ENCODE data around the gene ASB2. TPM values are rescaled to one million over a fixed set of nuclear protein-coding genes. Genes with fewer than 3 reads are reported as not detected.

ASB2 gene
- total RNA-seq, 1 experiment from 2014 or later: not detected

DNA sequence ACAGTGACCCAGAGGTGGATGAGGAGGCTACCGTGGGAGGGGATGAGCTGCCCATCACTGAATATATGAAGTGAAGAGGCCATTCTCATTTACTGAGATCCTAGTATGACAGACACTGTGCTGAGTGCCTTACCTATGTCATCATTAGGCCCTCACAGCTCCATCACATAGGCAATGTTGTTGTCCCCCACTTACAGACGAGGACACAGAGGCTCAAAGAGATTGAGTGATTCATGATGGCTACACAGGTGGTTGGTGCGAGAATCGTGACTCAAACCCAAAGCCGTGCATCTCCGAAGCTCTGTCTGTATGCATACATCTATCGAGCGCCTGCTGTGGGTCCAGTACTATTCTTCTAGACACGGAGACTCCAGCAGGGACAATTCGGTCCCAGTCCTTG lies 14.8 kb upstream of the ASB2 start:
- POLR2A ChIA-PET (ENCODE audit: unreplicated experiment): no interaction called here

DNA sequence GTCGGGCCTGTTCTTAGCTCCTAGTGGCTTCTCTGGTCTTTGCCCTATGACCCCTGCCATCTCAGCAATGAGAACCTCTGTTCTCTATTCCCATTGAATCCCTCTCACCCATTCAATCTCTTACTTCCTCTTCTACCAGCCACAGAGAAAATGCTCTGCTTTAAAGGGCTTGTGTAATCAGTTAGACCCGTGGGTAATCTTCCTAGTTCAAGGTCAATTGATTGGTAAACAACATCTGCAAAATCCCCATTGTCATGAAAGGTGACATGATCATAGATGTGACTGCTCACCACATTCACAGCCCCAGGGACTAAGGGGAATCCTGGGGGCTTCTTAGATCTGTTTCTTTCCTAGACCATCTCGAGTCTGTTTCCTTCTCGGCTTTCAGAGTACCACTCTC lies 13.6 kb upstream of the ASB2 start:
- CTCF ChIA-PET: no interaction called here
- Histone ChIP-seq H3K9me3 (ENCODE audit: insufficient read depth, low read depth) (no peaks in the 10 kb centered on the region), H2AFZ (no peak overlapping the region), H3K36me3 (ENCODE audit: low read depth) (no peaks in the 10 kb centered on the region), H3F3A (ENCODE audit: insufficient read depth, low read depth) (no peaks in the 10 kb centered on the region), H3K27ac (no peak overlapping the region), H3K27me3 (ENCODE audit: insufficient read depth, low read depth) (no peaks in the 10 kb centered on the region), H3K9me2 (ENCODE audit: insufficient read depth) (no peaks in the 10 kb centered on the region), H3K79me2 (ENCODE audit: low read depth) (no peaks in the 10 kb centered on the region), H3K4me2 (no peak overlapping the region), H3K4me1 (replicated peaks; ENCODE audit: insufficient read depth) (peaks cover 11% of the 10 kb centered on the region; the same call in 1 of the 2 replicates), H4K20me1 (ENCODE audit: insufficient read depth) (no peaks in the 10 kb centered on the region), H3K4me3 (no peak overlapping the region)
- intact Hi-C loops (cut with micrococcal nuclease; ENCODE audit: unreplicated experiment): no loop called here
- TF ChIP-seq, protein P1, sequence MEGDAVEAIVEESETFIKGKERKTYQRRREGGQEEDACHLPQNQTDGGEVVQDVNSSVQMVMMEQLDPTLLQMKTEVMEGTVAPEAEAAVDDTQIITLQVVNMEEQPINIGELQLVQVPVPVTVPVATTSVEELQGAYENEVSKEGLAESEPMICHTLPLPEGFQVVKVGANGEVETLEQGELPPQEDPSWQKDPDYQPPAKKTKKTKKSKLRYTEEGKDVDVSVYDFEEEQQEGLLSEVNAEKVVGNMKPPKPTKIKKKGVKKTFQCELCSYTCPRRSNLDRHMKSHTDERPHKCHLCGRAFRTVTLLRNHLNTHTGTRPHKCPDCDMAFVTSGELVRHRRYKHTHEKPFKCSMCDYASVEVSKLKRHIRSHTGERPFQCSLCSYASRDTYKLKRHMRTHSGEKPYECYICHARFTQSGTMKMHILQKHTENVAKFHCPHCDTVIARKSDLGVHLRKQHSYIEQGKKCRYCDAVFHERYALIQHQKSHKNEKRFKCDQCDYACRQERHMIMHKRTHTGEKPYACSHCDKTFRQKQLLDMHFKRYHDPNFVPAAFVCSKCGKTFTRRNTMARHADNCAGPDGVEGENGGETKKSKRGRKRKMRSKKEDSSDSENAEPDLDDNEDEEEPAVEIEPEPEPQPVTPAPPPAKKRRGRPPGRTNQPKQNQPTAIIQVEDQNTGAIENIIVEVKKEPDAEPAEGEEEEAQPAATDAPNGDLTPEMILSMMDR (conservative IDR thresholded peaks at IDR 0.05): no peak
- no peak for DNase-seq
- POLR2A ChIA-PET (ENCODE audit: unreplicated experiment): no interaction called here
- BruUV-seq (replicated peaks): no TSS peak

More for the DNA sequence above, 14.8 kb upstream of the ASB2 start:
- Histone ChIP-seq H3K27ac (no peak overlapping the region), H3K4me1 (replicated peaks; ENCODE audit: insufficient read depth) (peaks cover 11% of the 10 kb centered on the region; the same call in 1 of the 2 replicates), H3K9me2 (ENCODE audit: insufficient read depth) (no peaks in the 10 kb centered on the region), H3F3A (ENCODE audit: insufficient read depth, low read depth) (no peaks in the 10 kb centered on the region), H3K4me3 (no peak overlapping the region), H3K27me3 (ENCODE audit: insufficient read depth, low read depth) (no peaks in the 10 kb centered on the region), H3K79me2 (ENCODE audit: low read depth) (no peaks in the 10 kb centered on the region), H4K20me1 (ENCODE audit: insufficient read depth) (no peaks in the 10 kb centered on the region), H3K4me2 (no peak overlapping the region), H2AFZ (no peak overlapping the region), H3K9me3 (ENCODE audit: insufficient read depth, low read depth) (no peaks in the 10 kb centered on the region), H3K36me3 (ENCODE audit: low read depth) (no peaks in the 10 kb centered on the region)
- TF ChIP-seq EZH2 (IDR thresholded peaks at IDR 0.05; ENCODE audit: low read depth): no peak
- TF ChIP-seq, protein P1 (conservative IDR thresholded peaks at IDR 0.05): no peak
- no TSS peak for BruUV-seq (replicated peaks)
- DNase-seq: no peak
- CTCF ChIA-PET: no interaction called here
- intact Hi-C loops (cut with micrococcal nuclease; ENCODE audit: unreplicated experiment): no loop called here

DNA sequence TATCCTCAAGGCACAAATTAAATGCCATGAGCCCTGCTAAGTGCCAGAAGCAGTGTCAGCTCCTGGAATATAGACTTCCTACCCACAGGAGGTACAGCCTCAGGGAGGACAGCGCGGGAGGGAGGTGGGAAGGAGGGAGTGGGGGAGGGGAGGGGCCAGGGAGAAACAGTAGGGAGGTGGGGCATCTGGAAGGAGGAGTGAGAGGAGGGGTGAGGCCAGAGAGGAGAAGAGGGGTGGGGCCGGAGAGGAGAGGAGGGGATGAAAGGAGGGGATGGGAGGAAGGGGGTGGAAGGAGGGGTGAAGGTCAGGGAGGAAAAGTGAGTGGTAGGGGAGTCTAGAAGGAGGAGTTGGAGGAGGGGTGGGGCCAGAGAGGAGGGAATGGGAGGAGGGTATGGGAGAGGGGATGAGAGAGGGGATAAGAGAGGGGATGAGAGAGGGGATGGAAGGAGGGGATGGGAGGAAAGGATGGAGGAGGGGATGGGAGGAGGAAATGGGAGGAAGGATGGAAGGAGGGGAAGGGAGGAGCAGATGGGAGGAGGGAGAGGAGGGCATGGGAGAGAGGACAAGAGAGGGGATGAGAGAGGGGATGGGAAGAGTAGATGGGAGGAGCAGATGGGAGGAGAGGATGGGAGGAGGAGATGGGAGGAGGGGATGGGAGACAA lies 11.6 kb upstream of the ASB2 start:
- Histone ChIP-seq H3F3A (ENCODE audit: insufficient read depth, low read depth) (no peaks in the 10 kb centered on the region), H4K20me1 (ENCODE audit: insufficient read depth) (no peaks in the 10 kb centered on the region), H3K4me2 (no peak overlapping the region), H3K4me3 (no peak overlapping the region), H2AFZ (no peak overlapping the region), H3K36me3 (ENCODE audit: low read depth) (no peaks in the 10 kb centered on the region), H3K9me3 (ENCODE audit: insufficient read depth, low read depth) (no peaks in the 10 kb centered on the region), H3K79me2 (ENCODE audit: low read depth) (no peaks in the 10 kb centered on the region), H3K27me3 (ENCODE audit: insufficient read depth, low read depth) (no peaks in the 10 kb centered on the region), H3K9me2 (ENCODE audit: insufficient read depth) (no peaks in the 10 kb centered on the region), H3K4me1 (replicated peaks; ENCODE audit: insufficient read depth) (peaks cover 11% of the 10 kb centered on the region; the same call in 1 of the 2 replicates), H3K27ac (no peak overlapping the region)
- BruUV-seq (replicated peaks): no TSS peak
- TF ChIP-seq EZH2 (IDR thresholded peaks at IDR 0.05; ENCODE audit: low read depth): no peak
- TF ChIP-seq, protein P1 (conservative IDR thresholded peaks at IDR 0.05): no peak
- intact Hi-C loops (cut with micrococcal nuclease; ENCODE audit: unreplicated experiment): no loop called here
- DNase-seq: no peak
- ChIA-PET CTCF (no interaction called here), POLR2A (ENCODE audit: unreplicated experiment) (no interaction called here)

Measured in PC-9 (cell line).